OCI-LY7 (cell line): ENCODE results near the gene BRI3. TPM values are rescaled to one million over a fixed set of nuclear protein-coding genes. Genes with fewer than 3 reads are reported as not detected.

ENCODE experiments used
- BruUV-seq: library from RNA; stranded (reverse); fragments of 400-500 nt; replicated peaks from 2 replicates; lab custom pipeline; 2021; lab: Mats Ljungman, UMichigan
- CTCF ChIA-PET: fragments of 300-600 bp; sonication (Branson Sonifier 250); formaldehyde crosslinking; loops from one replicate; lab custom pipeline; 2022; ENCODE audit warnings: antibody characterized with exemption; ENCODE audit not compliant: unreplicated experiment; lab: Charles Lee
- POLR2A ChIA-PET: fragments of 300-600 bp; sonication (Branson Sonifier 250); formaldehyde crosslinking; loops from one replicate; lab custom pipeline; 2022; ENCODE audit warnings: antibody characterized with exemption; lab: Charles Lee
- DNase-seq: peaks from one replicate; pipeline ENCODE4 v3.0.0-alpha.2; 2015; ENCODE audit warnings: low spot score
- H2AFZ ChIP-seq: fragments of 200-600 bp; sonication (generic), shearing (Covaris generic); 2 replicates; pipeline ENCODE4 v1.6.1; 2014; ENCODE audit warnings: mild to moderate bottlenecking, antibody characterized with exemption, low read length, moderate library complexity
- H3K27ac ChIP-seq: fragments of 200-600 bp; sonication (generic); 2 replicates; pipeline ENCODE4 v1.5.1; 2014; ENCODE audit warnings: mixed run types, low read depth, mild to moderate bottlenecking, moderate library complexity, low read length, inconsistent platforms; ENCODE audit not compliant: poor library complexity, severe bottlenecking
- H3K36me3 ChIP-seq: fragments of 200-600 bp; sonication (generic); 2 replicates; pipeline ENCODE4 v1.6.1; 2014; ENCODE audit warnings: mild to moderate bottlenecking, antibody characterized with exemption, low read length, moderate library complexity, mixed read lengths; ENCODE audit not compliant: insufficient read depth
- H3K4me1 ChIP-seq: fragments of 200-600 bp; sonication (generic); 2 replicates; pipeline ENCODE4 v1.5.1; 2014; ENCODE audit warnings: mild to moderate bottlenecking, low read length; ENCODE audit not compliant: insufficient read depth, poor library complexity, severe bottlenecking
- H3K4me2 ChIP-seq: fragments of 200-600 bp; sonication (generic); 2 replicates; pipeline ENCODE4 v1.6.1; 2014; ENCODE audit warnings: mild to moderate bottlenecking, low read length
- H3K4me3 ChIP-seq: fragments of 200-600 bp; sonication (generic); 2 replicates; pipeline ENCODE4 v1.5.1; 2014; ENCODE audit warnings: mild to moderate bottlenecking, low read depth, low read length; ENCODE audit not compliant: poor library complexity, severe bottlenecking
- H3K79me2 ChIP-seq: fragments of 200-600 bp; sonication (generic); 2 replicates; pipeline ENCODE4 v1.6.1; 2016; ENCODE audit warnings: low read depth, mild to moderate bottlenecking, low read length, moderate library complexity, mixed read lengths; ENCODE audit not compliant: insufficient read depth
- H3K9me2 ChIP-seq: fragments of 200-600 bp; sonication (generic); 2 replicates; pipeline ENCODE4 v1.6.1; 2016; ENCODE audit warnings: mild to moderate bottlenecking, low read length, mixed read lengths; ENCODE audit not compliant: insufficient read depth
- H3K9me3 ChIP-seq: fragments of 200-600 bp; sonication (generic); 2 replicates; pipeline ENCODE4 v1.6.1; 2014; ENCODE audit warnings: mild to moderate bottlenecking, mixed run types, low read length, mixed read lengths
- H4K20me1 ChIP-seq: fragments of 200-600 bp; sonication (generic); 2 replicates; pipeline ENCODE4 v1.6.1; 2014; ENCODE audit warnings: mild to moderate bottlenecking, antibody characterized with exemption, low read length, moderate library complexity, mixed read lengths; ENCODE audit not compliant: insufficient read depth
- CTCF ChIP-seq: fragments of 200-600 bp; sonication (generic); conservative IDR thresholded peaks from 2 replicates; pipeline ENCODE4 v1.5.1; 2014; ENCODE audit warnings: mild to moderate bottlenecking, antibody characterized with exemption, low read length, moderate library complexity, mixed read lengths
- EZH2phosphoT487 ChIP-seq: fragments of 200-600 bp; sonication (generic); IDR thresholded peaks from 2 replicates; pipeline ENCODE4 v1.6.1; 2018; ENCODE audit warnings: low read depth, borderline replicate concordance, mild to moderate bottlenecking, mixed run types, antibody characterized with exemption, low read length, moderate library complexity, mixed read lengths
- intact Hi-C: fragments of 100-400 bp; cut with micrococcal nuclease; formaldehyde crosslinking; loops from one replicate; pipeline ENCODE4 v1.10.0; 2022; ENCODE audit not compliant: unreplicated experiment
- total RNA-seq, 2 experiments: library from RNA; depleted of rRNA in 1 of 2; stranded (reverse); fragments of >200 nt in 1 of 2; shearing (Covaris generic) in 1 of 2; gene quantifications; 2 replicates each; pipeline ENCODE4 v1.2.3, GENCODE V29; 2014 to 2022

BRI3 gene
- total RNA-seq, 2 experiments from 2014 or later: 18.0 to 49.8 TPM

- no peak overlapping the region for H3K4me2 ChIP-seq
- H3K27ac ChIP-seq: no peak overlapping the region
- ChIA-PET CTCF (interaction anchor here (0.5 kb wide), 1 partner anchor 34 kb away, joined by 3 read pairs; no protein-coding TSS in a partner anchor), POLR2A (no interaction called here)
- DNase-seq: no peak
- H3K4me3 ChIP-seq: no peak overlapping the region
- 0 out of 2 replicates have a peak, but pooled peaks cover 5% of the 10 kb centered on the region for H3K36me3 ChIP-seq
- no peaks in the 10 kb centered on the region for H3K79me2 ChIP-seq
- no peak for TF ChIP-seq EZH2phosphoT487
- TF ChIP-seq CTCF: no peak
- intact Hi-C loops: no loop called here
- no peaks in the 10 kb centered on the region for H3K9me3 ChIP-seq
- no peaks in the 10 kb centered on the region for H3K9me2 ChIP-seq
- peaks cover 1% of the 10 kb centered on the region for H3K4me1 ChIP-seq
- H2AFZ ChIP-seq: no peak overlapping the region
- no peaks in the 10 kb centered on the region; the same call in 1 of the 2 replicates for H4K20me1 ChIP-seq
- no TSS peak for BruUV-seq
Measured at GRCh38 chr7:98288064-98288823, 6.8 kb downstream of the BRI3 start.

GRCh38 chr7:98289333-98289875 lies 7.9 kb downstream of the BRI3 start:
- peaks cover 1% of the 10 kb centered on the region for H3K4me1 ChIP-seq
- H3K9me2 ChIP-seq: no peaks in the 10 kb centered on the region
- ChIA-PET POLR2A (no interaction called here), CTCF (no interaction called here)
- no peaks in the 10 kb centered on the region for H3K9me3 ChIP-seq
- H3K27ac ChIP-seq: no peak overlapping the region
- intact Hi-C loops: no loop called here
- H3K79me2 ChIP-seq: no peaks in the 10 kb centered on the region
- H3K4me2 ChIP-seq: no peak overlapping the region
- no TSS peak for BruUV-seq
- TF ChIP-seq CTCF (no peak), EZH2phosphoT487 (no peak)
- H3K4me3 ChIP-seq: no peak overlapping the region
- no peak overlapping the region for H2AFZ ChIP-seq
- no peaks in the 10 kb centered on the region; the same call in 1 of the 2 replicates for H4K20me1 ChIP-seq
- 0 out of 2 replicates have a peak, but pooled peaks cover 5% of the 10 kb centered on the region for H3K36me3 ChIP-seq
- DNase-seq: no peak

GRCh38 chr7:98291717-98292116 lies 10.2 kb downstream of the BRI3 start:
- Histone ChIP-seq H3K27ac (no peak overlapping the region), H3K9me2 (no peaks in the 10 kb centered on the region), H3K36me3 (0 out of 2 replicates have a peak, but pooled peaks cover 5% of the 10 kb centered on the region), H3K4me2 (no peak overlapping the region), H3K9me3 (no peaks in the 10 kb centered on the region), H3K4me1 (peaks cover 4% of the 10 kb centered on the region), H3K4me3 (no peak overlapping the region), H2AFZ (no peak overlapping the region), H3K79me2 (no peaks in the 10 kb centered on the region), H4K20me1 (no peaks in the 10 kb centered on the region)
- peak; percentile 23 for DNase-seq
- TF ChIP-seq EZH2phosphoT487 (no peak), CTCF (peak; percentile 58)
- intact Hi-C loops: loop anchor here (5.0 kb wide), 2 partner anchors 126 to 551 kb away; no protein-coding TSS in a partner anchor
- POLR2A ChIA-PET: no interaction called here
- CTCF ChIA-PET: no interaction called here
- no TSS peak for BruUV-seq
